C4-2B (cell line): ENCODE measurements around the gene SPOCK1.

Experiments
- H3K27ac ChIP-seq: fragments of 450-650 bp; 2 replicates; pipeline ENCODE4 v1.5.1; 2017
- CTCF ChIP-seq: fragments of 450-650 bp; conservative IDR thresholded peaks from 2 replicates; pipeline ENCODE4 v1.5.1; 2017; ENCODE audit warnings: mild to moderate bottlenecking
- ZFX ChIP-seq: fragments of 450-650 bp; IDR thresholded peaks from 2 replicates; pipeline ENCODE4 v1.6.1; 2017

SPOCK1 gene

GRCh38 chr5:137446151-137446550 is 53.0 kb downstream of the SPOCK1 start:
- H3K27ac ChIP-seq: no peak overlapping the region
- no peak for TF ChIP-seq ZFX
- TF ChIP-seq CTCF: no peak

- TF ChIP-seq CTCF (no peak), ZFX (no peak)
Observed at GRCh38 chr5:137442660-137443059, 56.5 kb downstream of the SPOCK1 start.

GRCh38 chr5:137441476-137441875 is 57.6 kb downstream of the SPOCK1 start:
- H3K27ac ChIP-seq: no peak overlapping the region
- TF ChIP-seq CTCF: no peak
- TF ChIP-seq ZFX: no peak

More at GRCh38 chr5:137442660-137443059, 56.5 kb downstream of the SPOCK1 start:
- no peak overlapping the region for H3K27ac ChIP-seq

- no peak for TF ChIP-seq ZFX
- H3K27ac ChIP-seq: no peak overlapping the region
Observed at GRCh38 chr5:137440795-137441194, 58.3 kb downstream of the SPOCK1 start.

GRCh38 chr5:137439645-137440044 is 59.5 kb downstream of the SPOCK1 start:
- TF ChIP-seq ZFX (no peak), CTCF (no peak)

GRCh38 chr5:137438932-137439331 is 60.2 kb downstream of the SPOCK1 start:
- no peak overlapping the region for H3K27ac ChIP-seq
- TF ChIP-seq ZFX: no peak
- no peak for TF ChIP-seq CTCF

More at GRCh38 chr5:137439645-137440044, 59.5 kb downstream of the SPOCK1 start:
- no peak overlapping the region for H3K27ac ChIP-seq

GRCh38 chr5:137437774-137438173 is 61.4 kb downstream of the SPOCK1 start:
- H3K27ac ChIP-seq: no peak overlapping the region
- TF ChIP-seq ZFX: no peak
- TF ChIP-seq CTCF: no peak

GRCh38 chr5:137433539-137433938 is 65.6 kb downstream of the SPOCK1 start:
- no peak for TF ChIP-seq ZFX
- no peak for TF ChIP-seq CTCF
- H3K27ac ChIP-seq: no peak overlapping the region
